GM18520 (cell line): ENCODE data around the gene SHD.
"Not testable (repeated sequence)": the region's sequence is repeated elsewhere in the genome, so short reads cannot be mapped to it uniquely, and the experiment has no call there.

ENCODE experiments used
- ATAC-seq: cut with Tn5 transposase; IDR thresholded peaks from one replicate; pipeline ENCODE4 v1.9.1; 2021; ENCODE audit not compliant: unreplicated experiment

SHD gene

DNA sequence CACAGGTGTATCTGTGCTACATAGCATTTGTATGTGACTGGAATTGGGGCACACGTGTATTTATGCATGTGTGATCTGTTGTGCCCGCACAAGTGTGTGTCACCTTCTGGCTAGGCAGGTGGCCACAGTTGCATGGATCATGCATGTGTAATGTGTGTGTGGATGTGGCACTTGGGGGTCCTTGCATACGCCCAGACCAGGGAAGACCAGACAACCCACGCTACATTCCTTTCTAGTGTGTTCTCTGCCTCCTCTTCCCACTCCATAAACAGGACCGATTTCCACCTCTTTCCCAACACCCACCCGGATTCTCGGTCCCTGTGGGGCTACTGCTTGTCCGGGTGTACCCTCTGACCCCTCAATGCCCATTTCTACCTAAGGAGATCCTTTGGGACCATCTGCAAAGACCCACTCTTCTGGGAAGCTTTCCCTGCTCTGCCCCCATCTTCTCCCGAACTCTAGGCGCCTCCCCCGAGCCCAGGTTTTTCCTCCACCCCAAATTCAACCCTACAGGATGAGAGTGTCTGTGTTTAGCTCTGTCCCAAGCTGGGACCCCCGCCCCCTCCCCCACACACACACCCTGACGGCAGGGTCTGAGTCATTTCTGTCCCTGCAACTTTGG, 47.3 kb downstream of the SHD start:
- no peak for ATAC-seq

DNA sequence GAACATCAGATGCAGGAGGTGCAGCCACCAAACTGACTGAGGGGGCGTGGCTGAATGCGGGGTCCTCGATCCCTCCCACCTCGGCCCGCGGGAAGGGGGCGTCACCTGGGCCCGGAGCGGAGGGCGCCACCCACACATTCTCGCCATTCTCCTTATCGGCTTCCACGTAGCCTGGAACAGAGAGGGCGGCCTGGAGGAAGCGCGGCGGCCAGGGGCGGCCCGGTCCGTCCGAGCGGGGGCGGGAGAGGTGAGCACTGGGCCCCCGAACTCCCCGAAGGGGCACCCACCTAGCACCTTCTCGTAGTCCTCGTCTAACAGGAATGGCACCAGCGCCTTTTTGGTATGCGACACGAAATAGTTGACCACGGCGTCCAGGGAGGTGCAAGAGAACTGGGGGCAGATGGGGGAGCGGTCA, 47.8 kb downstream of the SHD start:
- ATAC-seq, result no peak

DNA sequence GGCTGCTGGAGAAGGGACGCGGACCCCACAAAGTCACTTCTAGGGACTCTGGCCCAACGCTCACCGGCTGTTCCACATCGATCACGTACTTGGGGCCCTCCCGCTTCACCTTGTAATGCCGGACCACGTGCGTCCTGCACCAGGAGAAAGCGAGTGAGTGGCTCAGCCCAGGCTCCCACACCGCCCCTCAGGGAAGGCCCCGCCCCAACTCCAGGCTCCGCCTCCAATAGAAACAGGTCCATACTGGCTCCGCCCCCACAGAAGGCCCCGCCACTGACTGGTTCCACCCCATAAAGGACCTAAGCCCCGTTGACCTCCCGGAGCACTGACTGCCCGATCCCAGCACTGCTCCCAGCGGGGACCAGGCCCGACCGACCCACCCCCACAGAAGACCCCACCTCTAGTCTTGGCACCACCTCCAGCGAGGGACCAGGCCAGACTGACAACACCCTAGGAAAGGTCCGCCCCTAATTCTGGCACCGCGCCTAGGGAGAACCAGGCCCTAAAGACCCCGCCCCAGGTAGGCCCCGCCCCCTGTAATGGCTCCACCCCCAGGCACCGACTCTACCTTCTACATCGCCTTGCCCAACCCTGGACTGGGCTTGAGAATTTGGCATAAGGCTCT, 48.3 kb downstream of the SHD start:
- ATAC-seq, result no peak

DNA sequence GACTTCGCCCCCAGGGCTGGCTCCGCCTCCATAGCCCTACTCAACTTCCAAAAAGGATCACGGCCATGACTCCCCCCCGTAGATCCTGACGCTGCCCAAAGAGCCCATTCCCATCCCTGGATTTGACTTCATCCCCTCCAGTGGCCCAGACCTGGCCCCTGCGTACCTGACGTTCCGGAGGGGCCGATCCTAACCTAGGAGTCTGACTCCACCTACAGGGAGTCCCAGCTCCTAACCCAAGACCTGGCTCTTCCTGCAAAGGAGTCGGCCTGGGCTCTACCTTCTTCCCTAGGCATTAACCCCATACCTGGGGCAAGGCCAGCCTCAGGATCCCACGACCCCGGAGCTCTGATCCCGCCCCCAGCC, 48.8 kb downstream of the SHD start:
- no peak for ATAC-seq

DNA sequence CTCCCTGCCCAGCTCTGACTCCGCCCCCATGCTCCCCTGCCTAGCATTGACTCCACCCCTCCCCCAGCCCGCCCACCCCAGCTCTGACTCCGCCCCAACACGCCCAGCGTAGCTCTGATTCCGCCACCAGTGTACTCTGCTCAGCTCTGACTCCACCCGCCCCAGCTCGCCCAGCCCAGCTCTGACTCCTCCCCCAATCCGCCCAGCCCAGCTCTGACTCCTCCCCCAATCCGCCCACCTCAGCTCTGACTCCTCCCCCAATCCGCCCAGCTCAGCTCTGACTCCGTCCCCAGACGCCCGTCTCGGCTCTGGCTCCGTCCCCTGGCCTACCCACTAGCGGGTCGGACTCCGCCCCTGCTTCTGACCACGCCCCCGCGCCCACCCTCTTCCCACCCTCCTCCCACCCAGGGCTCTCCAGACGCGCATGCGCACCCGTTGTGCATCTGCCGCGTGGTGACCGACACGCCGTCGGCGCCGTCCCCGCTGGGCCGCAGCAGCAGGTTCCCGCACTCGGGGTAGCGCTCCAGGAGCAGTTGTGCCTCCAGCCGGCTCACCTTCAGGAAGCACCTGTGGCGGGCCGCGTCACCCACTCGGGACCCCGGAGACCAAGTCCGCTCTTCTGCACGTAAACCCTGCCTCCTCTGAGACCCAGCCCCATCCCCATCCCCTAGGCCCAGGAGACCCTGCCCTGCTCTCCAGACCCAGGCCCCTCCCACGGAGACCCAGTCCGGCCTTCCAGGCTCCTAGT, 49.4 kb downstream of the SHD start:
- ATAC-seq, result peak; percentile 68

DNA sequence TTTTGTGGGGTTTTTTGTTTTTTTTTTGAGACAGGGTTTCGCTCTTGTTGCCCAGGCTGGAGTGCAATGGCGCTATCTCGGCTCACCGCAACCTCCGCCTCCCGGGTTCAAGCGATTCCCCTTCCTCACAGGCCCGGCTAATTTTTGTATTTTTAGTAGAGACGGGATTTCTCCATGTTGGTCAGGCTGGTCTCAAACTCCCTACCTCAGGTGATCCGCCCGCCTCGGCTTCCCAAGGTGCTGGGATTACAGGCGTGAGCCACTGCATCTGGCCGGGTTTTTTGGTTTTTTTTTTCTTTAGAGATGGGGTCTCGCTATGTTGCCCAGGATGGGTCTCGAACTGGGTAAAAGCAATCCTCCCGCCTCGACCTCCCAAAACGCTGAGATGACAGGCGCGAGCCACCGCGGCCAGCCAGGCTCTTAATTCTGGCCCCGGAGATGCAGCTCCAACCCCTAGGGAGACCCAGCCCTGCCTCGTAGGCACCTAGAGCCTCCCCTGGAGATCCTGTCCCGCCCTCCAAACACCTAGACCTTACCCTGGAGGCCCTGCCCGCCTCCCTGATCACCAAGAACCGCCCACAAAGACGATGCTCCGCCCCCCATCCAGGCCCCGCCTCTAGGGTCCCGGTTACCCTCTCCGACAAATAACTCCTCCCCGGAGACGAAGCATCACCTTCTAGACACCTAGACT, 50.1 kb downstream of the SHD start:
- not testable (repeated sequence) for ATAC-seq

DNA sequence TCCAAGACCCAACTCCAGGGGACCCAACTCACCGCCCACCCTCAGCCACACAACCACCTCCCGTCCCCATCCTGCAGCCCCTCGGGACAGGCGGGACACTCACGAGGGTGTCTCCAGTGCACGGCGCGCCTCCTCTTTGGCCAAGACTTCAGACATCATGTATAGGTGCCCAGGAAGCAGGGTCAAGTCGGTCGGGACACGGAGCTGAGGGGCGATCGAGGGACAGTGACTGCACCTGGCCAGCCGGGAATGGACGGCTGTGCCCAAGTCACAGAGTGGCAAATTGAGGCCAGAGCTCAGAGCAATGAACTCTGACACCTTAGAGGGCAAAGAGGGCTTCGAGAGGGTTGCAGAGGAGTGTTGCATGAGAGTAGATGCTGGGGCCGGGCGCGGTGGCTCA, 50.8 kb downstream of the SHD start:
- ATAC-seq, result no peak

DNA sequence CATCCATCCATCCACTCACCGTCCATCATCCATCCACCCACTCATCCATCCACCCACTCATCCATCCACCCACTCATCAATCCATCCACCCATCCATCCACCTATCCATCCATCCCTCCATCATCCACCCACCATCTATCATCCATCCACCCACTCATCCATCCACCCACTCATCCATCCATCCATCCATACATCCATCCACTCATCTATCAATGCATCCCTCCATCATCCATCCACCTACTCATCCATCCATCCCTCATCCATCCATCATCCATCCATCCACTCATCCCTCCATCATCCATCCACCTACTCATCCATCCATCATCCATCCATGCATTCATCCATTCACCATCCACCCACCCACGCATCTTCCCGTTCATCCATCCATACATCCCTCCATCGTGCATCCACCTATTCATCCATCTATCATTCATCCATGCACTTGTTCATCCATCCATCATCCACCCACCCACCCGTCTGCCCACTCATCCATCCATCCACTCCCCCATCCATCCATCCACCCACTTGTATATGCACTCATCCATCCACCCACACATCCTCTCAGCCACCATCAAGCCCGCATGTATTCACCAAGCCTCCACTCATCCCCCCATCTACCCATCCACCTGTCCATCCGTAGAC, 56.0 kb downstream of the SHD start:
- ATAC-seq, result no peak

DNA sequence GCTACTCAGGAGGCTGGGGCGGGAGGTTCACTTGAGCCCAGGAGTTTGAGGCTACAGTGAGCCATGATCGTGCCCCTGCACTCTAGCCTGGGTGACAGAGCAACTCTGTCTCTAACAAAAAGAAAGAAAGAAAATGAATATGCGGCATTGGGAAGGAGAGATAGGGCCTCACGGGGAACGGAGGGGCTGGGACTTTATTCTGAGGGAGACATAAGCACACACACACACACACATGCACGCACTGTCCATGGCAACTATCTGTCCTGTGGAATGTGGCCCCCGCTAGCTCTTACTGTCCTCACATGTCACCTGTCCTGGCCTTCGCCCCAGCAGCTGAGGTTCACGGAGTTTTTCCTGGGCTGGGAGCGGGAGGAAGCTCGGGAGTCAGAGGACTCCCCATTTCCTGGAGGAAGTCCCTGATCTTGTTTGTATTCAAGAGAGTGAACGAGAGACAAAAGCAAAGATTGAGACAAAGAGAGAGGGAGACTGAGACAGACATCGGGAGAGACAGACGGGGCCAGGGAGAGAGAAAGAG, 58.9 kb downstream of the SHD start:
- no peak for ATAC-seq

DNA sequence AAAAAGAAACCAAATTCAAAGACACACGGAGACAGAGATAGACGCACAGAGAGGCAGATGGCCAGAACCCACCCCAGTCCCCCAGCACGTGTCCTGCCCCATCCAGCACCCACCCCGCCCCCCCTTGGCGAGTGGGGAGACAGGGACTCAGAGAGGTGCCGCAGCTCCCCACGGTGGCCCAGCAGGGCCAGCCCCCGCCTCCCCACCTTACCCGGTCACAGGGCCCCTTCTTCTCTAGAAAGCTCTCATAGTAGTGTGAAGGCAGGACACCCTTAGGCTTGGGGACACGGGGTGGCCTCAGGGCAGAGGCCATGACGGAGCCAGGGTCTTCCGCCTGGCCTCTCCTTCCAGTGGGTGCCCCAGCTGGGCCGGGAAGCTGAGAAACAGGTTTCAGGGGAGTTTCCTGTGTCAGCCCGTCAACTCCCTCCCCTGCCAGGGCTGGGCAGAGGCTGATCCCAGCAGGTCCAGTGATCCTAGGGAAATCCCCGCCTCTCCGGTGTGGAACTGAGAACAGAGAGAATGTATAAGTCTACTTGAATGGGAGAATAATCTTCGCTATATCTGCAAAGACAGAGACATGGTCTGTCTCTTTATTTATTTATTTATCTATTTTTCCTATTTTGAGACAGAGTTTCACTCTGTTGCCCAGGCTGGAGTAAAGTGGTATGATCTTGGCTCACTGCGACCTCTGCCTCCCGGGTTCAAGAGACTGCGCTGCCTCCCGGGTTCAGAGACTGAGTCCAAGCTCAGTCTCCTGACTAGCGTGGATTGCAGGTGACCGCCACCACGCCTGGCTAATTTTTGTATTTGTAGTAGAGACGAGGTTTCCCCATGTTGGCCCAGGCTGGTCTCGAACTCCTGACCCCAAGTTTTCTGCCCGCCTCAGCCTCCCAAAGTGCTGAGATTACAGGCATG, 59.6 kb downstream of the SHD start, which contains the start of gene STAP2:
STAP2 (minus strand) TSS at position 387 of the 915 bp plus-strand sequence; CDS start at position 313, 74 bp downstream.
- ATAC-seq, result no peak
